Transverse colon (tissue), 4 donors: ENCODE data around the gene CDK8. TPM values are rescaled to one million over a fixed set of nuclear protein-coding genes. Genes with fewer than 3 reads are reported as not detected.

Experiments
- DNase-seq: peaks from one replicate; pipeline ENCODE4 v3.0.0-alpha.2; 2019
- H3K27ac ChIP-seq, 4 donors: fragments of 200-600 bp; sonication (generic); 2 replicates each; pipeline ENCODE4 v1.5.1; 2016 to 2018; ENCODE audit warnings: inconsistent platforms in 4 of 4
- H3K27me3 ChIP-seq: fragments of 200-600 bp; sonication (generic); 2 replicates; pipeline ENCODE4 v1.5.1; 2017; ENCODE audit warnings: inconsistent platforms
- H3K36me3 ChIP-seq, 4 donors: fragments of 200-600 bp; sonication (generic); 2 replicates each; pipeline ENCODE4 v1.5.1; 2017 to 2019; ENCODE audit warnings: inconsistent platforms in 4 of 4
- H3K4me1 ChIP-seq, 4 donors: fragments of 200-600 bp; sonication (generic); 2 replicates each; pipeline ENCODE4 v1.5.1; 2017 to 2020; ENCODE audit warnings: inconsistent platforms in 4 of 4
- H3K4me3 ChIP-seq, 4 donors: fragments of 200-600 bp; sonication (generic); 1 replicate in 1 of 4; 2 replicates in 3 of 4; pipeline versions ENCODE4 v1.5.1 to v1.6.1; 2017 to 2019; ENCODE audit warnings: inconsistent platforms in 4 of 4
- H3K9me3 ChIP-seq, 2 donors: fragments of 200-600 bp; sonication (generic); 2 replicates each; pipeline ENCODE4 v1.5.1; 2017 to 2019; ENCODE audit warnings: inconsistent platforms in 2 of 2
- CTCF ChIP-seq, 5 experiments: fragments of 200-600 bp in 3 of 5; fragments of 450-650 bp in 2 of 5; sonication (generic) in 3 of 5; IDR thresholded peaks; 1 replicate in 2 of 5; 2 replicates in 3 of 5; pipeline ENCODE4 v1.5.1; 2016 to 2017; ENCODE audit warnings: antibody characterized with exemption in 5 of 5, inconsistent platforms in 3 of 5, mild to moderate bottlenecking in 2 of 5, moderate library complexity in 1 of 5
- EP300 ChIP-seq: sonication (generic); formaldehyde crosslinking; IDR thresholded peaks from one replicate; pipeline ENCODE4 v1.6.1; 2017; ENCODE audit warnings: antibody characterized with exemption, low read depth
- POLR2A ChIP-seq: fragments of 450-650 bp; IDR thresholded peaks from one replicate; pipeline ENCODE4 v1.6.1; 2016; ENCODE audit warnings: antibody characterized with exemption, mild to moderate bottlenecking, moderate library complexity
- POLR2AphosphoS5 ChIP-seq, 3 donors: sonication (generic); formaldehyde crosslinking; IDR thresholded peaks; one replicate each; pipeline ENCODE4 v1.6.1; 2016; ENCODE audit warnings: antibody characterized with exemption in 3 of 3
- WGBS, 2 donors: methylation state at CpG; one replicate each; pipeline ENCODE4 v1.1.5; 2018; ENCODE audit warnings: low coverage in 1 of 2; 5-methylcytosine and 5-hydroxymethylcytosine counted together
- in situ Hi-C, 4 donors: fragments of 200-750 bp; cut with MboI; loops; one replicate each; pipeline versions ENCODE4 v1.15.0 to v1.15.1; 2017; ENCODE audit warnings: low sequenced_read_pairs in 3 of 4, low pct_ligation_motif_present in 1 of 4, low pct_unique_long_range_greater_than_20kb in 1 of 4
- intact Hi-C: fragments of 100-400 bp; cut with DNase I; formaldehyde crosslinking; loops from one replicate; pipeline ENCODE4 v1.15.1; 2023; ENCODE audit warnings: low total_unique reads
- total RNA-seq, 4 donors: library from RNA; depleted of rRNA; stranded (reverse); fragments of >200 nt; gene quantifications; one replicate each; pipeline ENCODE4 v1.1.0, GENCODE V29; 2016

Gene CDK8
- total RNA-seq, 4 donors from 2014 or later = 8.6 to 37.4 (median 22.3) TPM

GRCh38 chr13:26424181-26424580, 170.3 kb downstream of the CDK8 start:
- no peaks in the 10 kb centered on the region for H3K9me3 ChIP-seq
- H3K27me3 ChIP-seq = no peaks in the 10 kb centered on the region
- no peak for TF ChIP-seq EP300
- no peak for TF ChIP-seq POLR2A
- TF ChIP-seq CTCF (IDR thresholded peaks at IDR 0.05) = no peak
- no peak for TF ChIP-seq POLR2AphosphoS5 (IDR thresholded peaks at IDR 0.05)
- no peaks in the 10 kb centered on the region for H3K36me3 ChIP-seq
- intact Hi-C loops (no loop called here), in situ Hi-C loops (no loop called here)
- peaks cover 0 to 16% (median 12%) of the 10 kb centered on the region in 4 donors for H3K4me1 ChIP-seq
- WGBS, 2 donors = 84% methylated on average over 14 of the region's 14 CpGs; no CpG with 5 or more reads in 1 of the 2 donors
- peak overlapping the region; percentile 70 to 89 (median 80) for H3K27ac ChIP-seq
- H3K4me3 ChIP-seq = no peak overlapping the region
- no peak for DNase-seq

- intact Hi-C loops = no loop called here
- H3K27ac ChIP-seq = peak overlapping the region; percentile 70 to 89 (median 80)
- H3K4me3 ChIP-seq = no peak overlapping the region
- no peaks in the 10 kb centered on the region for H3K27me3 ChIP-seq
- WGBS, 2 donors = 16 to 26% methylated on average over 3 to 9 of the region's 9 CpGs
- TF ChIP-seq POLR2AphosphoS5 (IDR thresholded peaks at IDR 0.05) (peak in 1 of 3 donors; percentile 14), CTCF (IDR thresholded peaks at IDR 0.05) (no peak)
- peaks cover 0 to 16% (median 12%) of the 10 kb centered on the region in 4 donors for H3K4me1 ChIP-seq
- in situ Hi-C loops = no loop called here
- DNase-seq = peak; percentile 32
- H3K9me3 ChIP-seq = no peaks in the 10 kb centered on the region
- no peaks in the 10 kb centered on the region for H3K36me3 ChIP-seq
Observed at GRCh38 chr13:26425443-26426358, 171.8 kb downstream of the CDK8 start.

- Histone ChIP-seq H3K4me1 (no peaks in the 10 kb centered on the region), H3K9me3 (peaks cover 13 to 17% of the 10 kb centered on the region in 2 donors), H3K36me3 (no peaks in the 10 kb centered on the region), H3K27me3 (no peaks in the 10 kb centered on the region), H3K27ac (peak overlapping the region; percentile 31 to 52 (median 38)), H3K4me3 (no peak overlapping the region)
- TF ChIP-seq POLR2A (no peak), POLR2AphosphoS5 (IDR thresholded peaks at IDR 0.05) (peak; percentile 50 to 86 (median 60)), CTCF (IDR thresholded peaks at IDR 0.05) (no peak), EP300 (peak; percentile 79)
- WGBS, 2 donors = 48 to 51% methylated on average over 4 of the region's 4 CpGs
- DNase-seq = no peak
- in situ Hi-C loops = no loop called here
- intact Hi-C loops = no loop called here
Observed at GRCh38 chr13:26433776-26434175, 179.8 kb downstream of the CDK8 start.

DNA sequence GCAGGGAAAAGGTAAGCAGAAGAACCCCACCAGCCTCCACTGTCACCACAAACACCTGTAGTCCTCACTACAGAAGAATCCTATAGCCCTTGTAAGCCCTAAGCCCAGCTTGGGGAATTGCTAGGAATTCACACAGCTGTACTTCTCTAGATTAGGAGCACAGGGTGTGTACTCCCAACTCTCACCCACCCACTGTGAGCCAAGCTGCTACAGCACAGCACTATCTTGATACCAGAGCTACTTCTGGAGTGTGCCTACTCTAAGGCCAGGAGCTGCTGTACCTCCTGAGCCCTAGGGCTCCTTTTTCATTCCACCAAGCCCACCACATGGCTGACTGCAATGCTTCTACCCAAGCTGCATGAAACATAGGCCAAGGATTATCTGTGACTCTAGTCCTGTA, 181.2 kb downstream of the CDK8 start:
- in situ Hi-C loops = no loop called here
- no peak for DNase-seq
- no peaks in the 10 kb centered on the region for H3K27me3 ChIP-seq
- H3K36me3 ChIP-seq = no peaks in the 10 kb centered on the region
- H3K9me3 ChIP-seq = peaks cover 13 to 17% of the 10 kb centered on the region in 2 donors
- no peak overlapping the region for H3K4me3 ChIP-seq
- intact Hi-C loops = no loop called here
- TF ChIP-seq POLR2AphosphoS5 (IDR thresholded peaks at IDR 0.05) (no peak), CTCF (IDR thresholded peaks at IDR 0.05) (no peak), EP300 (no peak), POLR2A (no peak)
- H3K4me1 ChIP-seq = no peaks in the 10 kb centered on the region
- H3K27ac ChIP-seq = peak overlapping the region in 1 of 4 donors; percentile 10
